OCI-LY1 (cell line): ENCODE measurements around the gene PTPRD.

Source experiments
- CTCF ChIP-seq: fragments of 200-600 bp; sonication (generic), shearing (Covaris generic); IDR thresholded peaks from 2 replicates; pipeline ENCODE4 v1.5.1; 2017; ENCODE audit warnings: mild to moderate bottlenecking, antibody characterized with exemption, low read length, moderate library complexity, mixed read lengths
- EZH2 ChIP-seq: fragments of 200-600 bp; sonication (generic), shearing (Covaris generic); IDR thresholded peaks from 2 replicates; pipeline ENCODE4 v1.8.0; 2017; ENCODE audit warnings: borderline replicate concordance, mixed run types, mild to moderate bottlenecking, antibody characterized with exemption, low read length, moderate library complexity, mixed read lengths

DNA sequence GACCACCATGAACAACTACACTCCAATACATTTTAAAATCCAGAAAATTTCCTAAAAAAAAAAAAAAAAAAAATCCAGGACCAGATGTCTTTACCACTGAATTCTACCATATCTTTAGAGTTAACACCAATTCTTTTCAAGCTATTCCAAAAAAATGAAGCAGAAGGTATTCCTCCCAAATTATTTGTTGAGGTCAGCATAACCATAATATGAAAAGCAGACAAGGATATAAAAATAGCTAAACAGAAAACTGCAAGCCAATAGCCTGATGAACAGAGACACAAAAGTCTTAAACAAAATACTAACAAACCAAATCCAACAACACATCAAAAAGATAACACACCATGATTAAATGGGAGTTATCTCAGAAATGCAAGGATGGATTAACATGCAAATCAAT is 695.4 kb downstream of the PTPRD start:
- TF ChIP-seq CTCF (no peak), EZH2 (no peak)
